Measurements from ENCODE around the gene PAQR4.

- TF ChIP-seq CTCF (tag by site-specific recombination; IDR thresholded peaks at IDR 0.05) (no peak), SCRT1 (tag by site-specific recombination; IDR thresholded peaks at IDR 0.05; ENCODE audit: borderline replicate concordance) (no peak), KLF10 (tag by site-specific recombination; IDR thresholded peaks at IDR 0.05) (no peak), ZFP41 (tag by site-specific recombination; IDR thresholded peaks at IDR 0.05; ENCODE audit: borderline replicate concordance) (no peak), GLIS2 (tag by site-specific recombination; IDR thresholded peaks at IDR 0.05) (no peak), ZNF140 (tag by site-specific recombination; IDR thresholded peaks at IDR 0.05) (no peak), ZNF292 (tag by site-specific recombination; IDR thresholded peaks at IDR 0.05; ENCODE audit: borderline replicate concordance, low read depth) (no peak)
These were observed 21.7 kb downstream of the PAQR4 start for GRCh38 chr16:2990891-2991290.

Measured in HEK293 (cell line).